K562 (cell line): ENCODE measurements around the gene PSMD1. TPM values are rescaled to one million over a fixed set of nuclear protein-coding genes. Genes with fewer than 3 reads are reported as not detected.

ENCODE experiments used
- CTBP1 ChIP-seq: fragments of 450-650 bp; IDR thresholded peaks from 2 replicates; pipeline ENCODE4 v1.6.1; 2016; ENCODE audit warnings: borderline replicate concordance
- GABPA ChIP-seq: fragments of 200-800 bp; sonication (Bioruptor generic); conservative IDR thresholded peaks from 2 replicates; pipeline ENCODE4 v1.6.1; 2016; ENCODE audit warnings: low read depth, missing genetic modification characterization, missing compliant biosample characterization
- MAX ChIP-seq: sonication (generic); formaldehyde crosslinking; IDR thresholded peaks from 2 replicates; pipeline ENCODE4 v1.9.0; 2022; ENCODE audit warnings: mild to moderate bottlenecking, missing genetic modification reagents
- MECOM ChIP-seq: fragments of 250-450 bp; sonication (Bioruptor Pico); IDR thresholded peaks from 2 replicates; pipeline ENCODE4 v1.8.0; 2022; ENCODE audit warnings: inconsistent platforms
- MYNN ChIP-seq, 2 experiments: sonication (generic); formaldehyde crosslinking in 1 of 2; IDR thresholded peaks; 2 replicates each; pipeline versions ENCODE4 v1.5.0 to v1.6.1; 2016 to 2020; ENCODE audit warnings: antibody characterized with exemption in 1 of 2, missing genetic modification reagents in 1 of 2
- PHF8 ChIP-seq: fragments of 200-600 bp; sonication (generic); IDR thresholded peaks from 2 replicates; pipeline ENCODE4 v1.6.1; 2012; ENCODE audit warnings: mixed run types, mild to moderate bottlenecking, inconsistent platforms, low read length, moderate library complexity, borderline replicate concordance
- POLR2AphosphoS2 ChIP-seq: IDR thresholded peaks from 2 replicates; pipeline ENCODE4 v1.6.1; 2012; ENCODE audit warnings: low read length, improper control_type of control experiment
- PRPF4 ChIP-seq: fragments of 200-400 bp; formaldehyde crosslinking; IDR thresholded peaks from one replicate; pipeline ENCODE4 v1.6.1; 2017; ENCODE audit warnings: low read length, low read depth, mild to moderate bottlenecking; ENCODE audit not compliant: insufficient read depth, poor library complexity, severe bottlenecking
- RBFOX2 ChIP-seq: fragments of 200-400 bp; formaldehyde crosslinking; IDR thresholded peaks from 2 replicates; pipeline ENCODE4 v1.6.1; 2017; ENCODE audit warnings: low read depth, mild to moderate bottlenecking, low read length, moderate library complexity
- RFX1 ChIP-seq: fragments of 450-650 bp; IDR thresholded peaks from 2 replicates; pipeline ENCODE4 v1.6.1; 2016; ENCODE audit warnings: mild to moderate bottlenecking, moderate library complexity
- THRAP3 ChIP-seq: fragments of 450-650 bp; IDR thresholded peaks from 2 replicates; pipeline ENCODE4 v1.6.1; 2016; ENCODE audit warnings: mild to moderate bottlenecking, inconsistent platforms, borderline replicate concordance
- TSC22D4 ChIP-seq: fragments of 450-650 bp; IDR thresholded peaks from 2 replicates; pipeline ENCODE4 v1.6.1; 2016; ENCODE audit warnings: missing genetic modification characterization, missing biosample characterization, control low read depth
- polyA plus RNA-seq, 8 experiments: library from polyadenylated mRNA; depleted of rRNA in 4 of 8; stranded (reverse) in 5 of 8; unstranded in 3 of 8; fragments of >200 nt; fragmentation: Nextera tagmentation in 2 of 8; fragmentation: Illumina TruSeq in 1 of 8; extraction: Ambion mirVana in 2 of 8; extraction: Trizol in 1 of 8; gene quantifications; 2 replicates each; pipeline versions ENCODE4 v1.2.1 to v1.2.3, GENCODE V29; 2011 to 2014; ENCODE audit warnings: inconsistent platforms in 1 of 8, missing spikeins in 1 of 8
- total RNA-seq, 7 experiments: library from RNA; depleted of rRNA in 6 of 7; stranded (reverse); fragments of >200 nt in 6 of 7; fragmentation: Illumina TruSeq in 2 of 7; extraction: Trizol in 2 of 7; gene quantifications; 2 replicates each; pipeline versions ENCODE4 v1.2.1 to v1.2.3, GENCODE V29; 2011 to 2021; ENCODE audit warnings: low replicate concordance in 1 of 7
- TF ChIP-seq, protein P1 (sequence below): sonication (generic); formaldehyde crosslinking; IDR thresholded peaks from 2 replicates; pipeline ENCODE4 v1.8.0; 2022; ENCODE audit warnings: mild to moderate bottlenecking, missing genetic modification reagents
- TF ChIP-seq, protein P2 (sequence below): fragments of 250-450 bp; sonication (Bioruptor Pico); IDR thresholded peaks from 2 replicates; pipeline ENCODE4 v1.8.0; 2021; ENCODE audit warnings: moderate library complexity, mild to moderate bottlenecking, inconsistent platforms
- TF ChIP-seq, protein P3 (sequence below): fragments of 250-450 bp; sonication (Bioruptor Pico); IDR thresholded peaks from 2 replicates; pipeline ENCODE4 v1.8.0; 2022; ENCODE audit warnings: inconsistent platforms, mild to moderate bottlenecking, moderate library complexity, borderline replicate concordance

The PSMD1 gene
- total and polyA plus RNA-seq, 9 of the 15 experiments (the other 6 are each of a cell fraction or from before 2014, with no cell fraction given), result 100 to 257 (median 147) TPM

DNA sequence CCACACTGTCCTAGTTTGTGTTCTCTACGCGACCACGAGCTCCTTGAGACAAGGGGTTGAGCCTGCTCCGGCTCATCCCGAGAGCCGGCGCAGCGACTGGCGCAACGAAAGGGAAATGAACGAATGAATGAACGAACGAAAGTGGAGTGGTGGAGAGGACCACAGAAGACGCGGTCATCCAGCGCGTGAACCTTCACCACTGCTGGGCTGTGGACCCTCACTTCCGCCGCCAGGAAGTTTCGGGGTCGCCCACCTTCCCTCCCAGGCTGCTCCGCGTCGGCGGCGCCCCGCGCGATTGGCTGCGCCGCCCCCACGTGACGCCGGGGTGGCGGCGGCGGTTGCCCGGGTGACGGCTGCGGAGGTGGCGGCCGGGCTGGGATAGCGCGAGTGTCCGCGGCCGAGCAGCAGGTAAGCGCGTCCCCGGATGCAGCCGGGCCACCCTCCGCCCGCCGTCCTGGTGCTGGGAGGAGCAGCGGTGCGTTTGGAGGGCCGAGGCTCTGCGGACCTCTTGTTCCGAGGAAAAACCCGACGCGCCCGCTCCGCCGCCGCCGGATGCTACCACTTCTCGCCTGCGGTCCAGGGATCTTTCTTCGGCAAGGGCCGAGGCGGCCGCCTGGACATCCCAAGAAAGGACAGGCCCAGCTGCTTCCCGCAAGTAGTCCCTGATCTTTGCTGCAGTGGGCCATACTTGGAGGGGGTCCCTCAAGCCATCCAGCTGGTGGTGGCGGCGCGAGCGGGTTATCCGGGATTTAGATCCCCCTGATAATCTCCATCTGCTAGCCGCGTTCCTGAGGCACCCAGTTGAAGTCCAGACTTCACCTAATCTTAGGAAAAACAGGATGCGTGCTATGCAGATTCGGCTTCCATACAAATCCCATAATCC lies 141.9 kb downstream of the PSMD1 start, which contains the start of gene ARMC9 (continued):
- TF ChIP-seq MYNN (IDR thresholded peaks at IDR 0.05) (no peak), MYNN (CRISPR knock-in tag; IDR thresholded peaks at IDR 0.05) (no peak), RFX1 (peak; percentile 72), THRAP3 (no peak), MECOM (CRISPR knock-in tag) (no peak), RBFOX2 (peak; percentile 65), GABPA (peak; percentile 52), PRPF4 (no peak), POLR2AphosphoS2 (no peak), PHF8 (peak; percentile 73; the same call in 1 of the 2 replicates), CTBP1 (peak; percentile 57; the same call in 1 of the 2 replicates), TSC22D4 (tag) (no peak), MAX (CRISPR knock-in tag) (peak; percentile 24; the same call in 1 of the 2 replicates)
- TF ChIP-seq, protein P1, sequence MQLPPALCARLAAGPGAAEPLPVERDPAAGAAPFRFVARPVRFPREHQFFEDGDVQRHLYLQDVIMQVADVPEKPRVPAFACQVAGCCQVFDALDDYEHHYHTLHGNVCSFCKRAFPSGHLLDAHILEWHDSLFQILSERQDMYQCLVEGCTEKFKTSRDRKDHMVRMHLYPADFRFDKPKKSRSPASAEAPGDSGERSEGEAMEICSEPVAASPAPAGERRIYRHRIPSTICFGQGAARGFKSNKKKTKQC (CRISPR knock-in tag), result no peak
- TF ChIP-seq, protein P2, sequence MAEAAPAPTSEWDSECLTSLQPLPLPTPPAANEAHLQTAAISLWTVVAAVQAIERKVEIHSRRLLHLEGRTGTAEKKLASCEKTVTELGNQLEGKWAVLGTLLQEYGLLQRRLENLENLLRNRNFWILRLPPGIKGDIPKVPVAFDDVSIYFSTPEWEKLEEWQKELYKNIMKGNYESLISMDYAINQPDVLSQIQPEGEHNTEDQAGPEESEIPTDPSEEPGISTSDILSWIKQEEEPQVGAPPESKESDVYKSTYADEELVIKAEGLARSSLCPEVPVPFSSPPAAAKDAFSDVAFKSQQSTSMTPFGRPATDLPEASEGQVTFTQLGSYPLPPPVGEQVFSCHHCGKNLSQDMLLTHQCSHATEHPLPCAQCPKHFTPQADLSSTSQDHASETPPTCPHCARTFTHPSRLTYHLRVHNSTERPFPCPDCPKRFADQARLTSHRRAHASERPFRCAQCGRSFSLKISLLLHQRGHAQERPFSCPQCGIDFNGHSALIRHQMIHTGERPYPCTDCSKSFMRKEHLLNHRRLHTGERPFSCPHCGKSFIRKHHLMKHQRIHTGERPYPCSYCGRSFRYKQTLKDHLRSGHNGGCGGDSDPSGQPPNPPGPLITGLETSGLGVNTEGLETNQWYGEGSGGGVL (CRISPR knock-in tag), result no peak
- TF ChIP-seq, protein P3, sequence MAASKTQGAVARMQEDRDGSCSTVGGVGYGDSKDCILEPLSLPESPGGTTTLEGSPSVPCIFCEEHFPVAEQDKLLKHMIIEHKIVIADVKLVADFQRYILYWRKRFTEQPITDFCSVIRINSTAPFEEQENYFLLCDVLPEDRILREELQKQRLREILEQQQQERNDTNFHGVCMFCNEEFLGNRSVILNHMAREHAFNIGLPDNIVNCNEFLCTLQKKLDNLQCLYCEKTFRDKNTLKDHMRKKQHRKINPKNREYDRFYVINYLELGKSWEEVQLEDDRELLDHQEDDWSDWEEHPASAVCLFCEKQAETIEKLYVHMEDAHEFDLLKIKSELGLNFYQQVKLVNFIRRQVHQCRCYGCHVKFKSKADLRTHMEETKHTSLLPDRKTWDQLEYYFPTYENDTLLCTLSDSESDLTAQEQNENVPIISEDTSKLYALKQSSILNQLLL, result no peak
